Daoy (cell line): ENCODE measurements around the gene SEMA4G. TPM values are rescaled to one million over a fixed set of nuclear protein-coding genes. Genes with fewer than 3 reads are reported as not detected.

Experiments used
- DNase-seq: peaks from one replicate; pipeline ENCODE4 v3.0.0-alpha.2; 2015; ENCODE audit warnings: low read depth
- total RNA-seq: library from RNA; depleted of rRNA; stranded (reverse); fragments of >200 nt; shearing (Covaris generic); gene quantifications from 2 replicates; pipeline ENCODE4 v1.2.3, GENCODE V29; 2014

SEMA4G gene
- total RNA-seq, 1 experiment from 2014 or later, result 0.69 TPM

DNA sequence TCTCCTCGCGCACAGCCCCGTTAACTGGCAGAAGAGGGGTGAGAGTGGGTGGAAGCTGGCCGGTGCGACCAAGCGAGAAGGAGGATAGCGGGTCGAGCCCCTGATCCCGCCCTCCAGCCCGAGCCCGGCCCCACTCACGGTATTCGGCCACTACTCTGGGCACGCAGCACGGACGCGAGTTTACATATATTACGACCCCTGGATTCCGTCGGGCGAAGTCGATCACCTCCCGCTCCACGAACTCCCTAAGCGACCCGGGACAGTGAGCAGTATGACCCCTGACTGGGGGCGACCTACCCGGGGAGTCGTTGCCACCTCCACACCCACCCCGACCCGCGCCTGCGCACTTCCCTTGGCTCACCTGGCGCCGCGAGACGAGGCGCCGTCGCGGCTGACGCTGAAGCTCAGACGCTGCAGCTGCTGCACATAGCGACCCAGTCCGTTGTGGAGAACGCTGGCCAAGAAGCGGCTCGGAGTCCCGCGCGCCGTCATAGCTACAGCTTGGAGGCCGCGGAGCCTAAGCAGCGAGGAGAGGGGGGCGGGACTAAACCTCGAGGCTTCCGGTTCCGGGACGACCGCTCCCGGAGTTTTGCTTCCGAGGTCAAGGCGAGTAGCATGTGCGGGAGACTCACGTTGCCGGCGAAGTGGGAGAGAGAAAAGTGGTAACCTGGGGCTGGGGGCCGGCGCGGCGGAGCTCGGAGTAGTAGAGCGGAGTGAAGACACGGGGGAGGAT lies 17.8 kb downstream of the SEMA4G start, which contains the start of the genes MRPL43 and TWNK:
Gene MRPL43 (minus strand): TSS at position 546 of the 733 bp plus-strand sequence. CDS start 54 bp downstream, at position 492.
Gene TWNK (plus strand): TSS at position 592 of the 733 bp plus-strand sequence. CDS start 668 bp downstream, outside the sequence.
- DNase-seq, result peak; percentile 74

DNA sequence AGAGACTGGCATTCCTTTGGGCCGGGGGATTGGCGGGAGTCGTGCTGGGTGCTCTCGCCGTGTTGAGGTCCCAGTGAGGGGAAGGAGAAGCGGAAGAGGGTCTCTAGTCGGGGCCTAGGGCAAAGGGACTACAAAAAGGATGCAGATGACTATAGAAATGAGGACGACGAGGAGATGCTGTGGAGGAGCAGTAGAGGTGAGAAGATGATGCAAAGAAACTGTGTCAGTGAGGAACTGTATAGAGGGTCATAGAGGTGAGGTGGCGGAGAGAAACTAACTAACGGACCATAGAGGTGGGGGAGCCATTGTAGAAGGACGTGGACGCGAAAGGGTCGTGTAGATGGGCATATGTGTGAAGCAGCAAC lies 18.4 kb downstream of the SEMA4G start:
- no peak for DNase-seq

DNA sequence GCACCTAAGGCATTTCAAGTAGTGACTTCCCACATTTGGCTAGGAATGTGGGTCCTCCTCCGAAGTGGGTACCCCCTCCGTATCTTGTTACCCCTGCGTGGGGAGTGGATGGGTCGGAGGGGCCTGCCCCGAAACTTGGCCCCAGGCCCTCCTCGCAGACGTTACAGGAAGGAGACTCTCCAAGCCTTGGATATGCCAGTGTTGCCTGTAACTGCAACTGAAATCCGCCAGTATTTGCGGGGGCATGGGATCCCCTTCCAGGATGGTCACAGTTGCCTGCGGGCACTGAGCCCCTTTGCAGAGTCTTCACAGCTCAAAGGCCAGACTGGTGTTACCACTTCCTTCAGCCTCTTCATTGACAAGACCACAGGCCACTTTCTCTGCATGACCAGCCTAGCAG lies 18.9 kb downstream of the SEMA4G start:
- DNase-seq, result no peak

DNA sequence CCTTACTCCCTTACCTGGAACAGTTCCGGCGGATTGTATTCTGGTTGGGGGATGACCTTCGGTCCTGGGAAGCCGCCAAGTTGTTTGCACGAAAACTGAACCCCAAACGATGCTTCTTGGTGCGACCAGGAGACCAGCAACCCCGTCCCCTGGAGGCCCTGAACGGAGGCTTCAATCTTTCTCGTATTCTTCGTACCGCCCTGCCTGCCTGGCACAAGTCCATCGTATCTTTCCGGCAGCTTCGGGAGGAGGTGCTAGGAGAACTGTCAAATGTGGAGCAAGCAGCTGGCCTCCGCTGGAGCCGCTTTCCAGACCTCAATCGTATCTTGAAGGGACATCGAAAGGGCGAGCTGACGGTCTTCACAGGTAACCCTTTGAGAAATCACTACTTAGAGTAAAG lies 19.8 kb downstream of the SEMA4G start:
- DNase-seq, result no peak

DNA sequence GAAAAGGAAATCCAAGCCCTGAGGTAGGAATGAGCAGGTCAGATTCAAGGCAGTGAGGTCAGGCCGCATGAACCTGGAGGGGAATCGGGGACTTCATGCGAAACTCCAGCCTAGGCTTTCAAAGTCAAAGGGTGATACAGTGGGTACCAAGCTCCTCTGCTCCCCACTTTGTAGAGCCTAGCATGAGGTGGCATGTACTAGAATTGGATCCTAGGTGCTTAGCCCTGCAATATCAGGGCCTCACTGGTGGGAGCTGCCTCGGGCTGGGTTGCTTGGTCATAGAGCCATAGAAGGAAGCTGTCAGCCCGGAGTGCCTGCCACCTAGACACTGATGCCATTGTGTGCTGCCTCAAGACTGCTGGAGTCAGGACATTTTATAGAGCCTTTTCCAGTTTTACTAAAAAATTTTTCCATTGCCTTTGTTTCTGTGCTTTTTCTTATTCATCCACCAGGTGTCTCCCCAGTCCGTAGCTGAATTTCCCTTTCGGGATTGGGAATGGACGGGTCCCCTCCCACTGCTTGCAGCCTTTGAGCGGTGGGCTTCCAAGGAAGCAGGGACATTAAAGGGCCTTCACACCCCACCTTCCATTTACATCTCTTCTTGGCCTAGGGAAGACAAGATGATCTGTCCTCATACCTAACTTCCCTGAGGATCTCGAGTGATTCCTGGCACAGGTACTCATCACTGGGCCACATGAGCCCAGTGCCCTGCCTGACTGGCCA lies 24.8 kb downstream of the SEMA4G start:
- DNase-seq, result no peak

DNA sequence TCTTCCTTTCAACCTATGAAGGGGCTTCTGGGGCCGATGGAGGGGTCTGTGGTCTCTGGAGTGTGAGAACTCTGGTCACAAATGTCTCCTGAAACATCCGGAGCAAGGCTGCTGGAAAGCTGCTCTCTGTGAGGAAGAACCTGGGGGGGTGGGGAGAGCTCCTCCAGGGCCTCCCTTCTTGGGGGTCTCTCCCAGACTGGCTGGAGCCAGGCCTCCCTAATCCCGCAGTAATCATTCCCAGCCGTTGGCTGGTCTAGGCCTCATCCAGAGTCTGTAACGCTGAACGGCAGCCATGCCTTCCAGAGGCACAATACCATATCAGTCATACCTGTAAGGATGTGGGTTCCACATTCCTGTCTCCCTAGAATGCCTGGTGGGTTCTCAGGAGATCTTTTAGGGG lies 25.9 kb downstream of the SEMA4G start:
- DNase-seq, result no peak

DNA sequence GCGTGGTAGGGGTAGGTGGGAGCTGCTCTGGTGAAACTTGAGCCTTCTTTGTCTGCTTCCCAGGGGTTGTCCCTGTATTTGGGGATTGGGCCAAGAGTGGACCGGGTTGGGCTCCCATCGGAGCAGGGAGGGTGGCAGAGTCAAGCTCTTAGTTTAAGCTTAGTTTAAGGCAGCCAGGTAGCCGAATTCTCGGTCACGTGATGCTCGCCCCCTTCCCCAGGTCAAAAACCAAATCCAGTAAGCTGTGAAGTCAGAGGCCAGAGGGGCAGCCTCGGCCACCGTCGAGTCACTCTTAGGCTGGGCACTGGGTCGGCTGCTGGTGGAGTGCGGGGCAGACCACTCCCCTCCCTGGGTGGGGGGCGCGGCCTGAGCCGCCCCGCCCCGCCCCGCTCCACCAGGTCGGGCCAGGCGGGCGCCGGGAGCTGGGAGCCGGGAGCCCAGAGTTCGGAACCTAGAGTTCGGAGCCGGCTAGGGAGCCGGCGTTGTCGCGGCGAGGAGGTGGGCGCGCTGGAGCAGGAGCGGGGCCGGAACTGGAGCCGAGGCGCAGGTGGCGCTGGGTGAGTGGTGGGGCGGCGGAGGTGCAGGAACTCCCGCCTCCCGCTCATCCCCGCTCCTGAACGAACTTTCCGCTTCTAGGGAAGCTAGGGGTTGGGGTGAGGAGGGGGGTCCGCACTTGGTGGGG lies 27.5 kb downstream of the SEMA4G start:
- DNase-seq, result peak; percentile 45

DNA sequence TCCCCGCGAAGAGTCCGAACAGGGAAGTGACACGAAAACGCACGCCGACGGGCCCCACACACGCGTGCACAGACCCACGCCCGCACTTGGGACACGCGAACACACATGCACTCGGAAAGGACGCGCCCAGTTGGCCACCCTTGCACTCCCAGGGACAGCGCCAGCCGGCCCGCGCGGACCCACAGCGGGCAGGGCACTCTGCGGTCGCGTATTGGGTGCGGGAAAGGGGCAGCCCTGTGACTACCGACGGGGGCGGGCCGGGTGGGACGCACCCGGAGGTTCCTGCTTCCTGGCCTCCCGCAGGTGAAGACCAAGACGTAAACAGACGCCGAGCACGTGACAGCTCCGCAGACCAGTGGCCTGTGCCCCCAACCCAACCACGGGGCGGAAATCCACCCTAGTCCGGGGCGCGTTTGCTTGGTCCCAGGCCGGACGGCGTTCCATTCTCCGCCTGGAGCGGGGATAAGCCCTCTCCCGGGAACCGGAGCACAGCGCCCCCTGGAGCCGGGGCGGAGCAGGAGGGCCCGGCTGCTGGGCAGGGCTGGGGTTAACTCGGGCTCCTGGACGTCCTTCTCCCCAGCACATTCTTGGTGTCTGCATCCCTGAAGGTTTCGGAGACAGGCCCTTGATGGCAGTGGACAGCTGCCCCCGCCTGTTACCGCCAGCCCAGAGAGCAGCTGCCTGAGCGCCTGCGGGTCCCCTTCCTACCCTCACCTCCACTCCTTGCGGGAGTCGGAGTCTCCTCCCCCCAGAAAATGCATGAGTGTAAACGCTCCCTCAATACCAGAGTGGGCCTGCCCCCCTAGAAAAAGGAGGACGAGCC lies 28.3 kb downstream of the SEMA4G start:
- peak; percentile 65 for DNase-seq

DNA sequence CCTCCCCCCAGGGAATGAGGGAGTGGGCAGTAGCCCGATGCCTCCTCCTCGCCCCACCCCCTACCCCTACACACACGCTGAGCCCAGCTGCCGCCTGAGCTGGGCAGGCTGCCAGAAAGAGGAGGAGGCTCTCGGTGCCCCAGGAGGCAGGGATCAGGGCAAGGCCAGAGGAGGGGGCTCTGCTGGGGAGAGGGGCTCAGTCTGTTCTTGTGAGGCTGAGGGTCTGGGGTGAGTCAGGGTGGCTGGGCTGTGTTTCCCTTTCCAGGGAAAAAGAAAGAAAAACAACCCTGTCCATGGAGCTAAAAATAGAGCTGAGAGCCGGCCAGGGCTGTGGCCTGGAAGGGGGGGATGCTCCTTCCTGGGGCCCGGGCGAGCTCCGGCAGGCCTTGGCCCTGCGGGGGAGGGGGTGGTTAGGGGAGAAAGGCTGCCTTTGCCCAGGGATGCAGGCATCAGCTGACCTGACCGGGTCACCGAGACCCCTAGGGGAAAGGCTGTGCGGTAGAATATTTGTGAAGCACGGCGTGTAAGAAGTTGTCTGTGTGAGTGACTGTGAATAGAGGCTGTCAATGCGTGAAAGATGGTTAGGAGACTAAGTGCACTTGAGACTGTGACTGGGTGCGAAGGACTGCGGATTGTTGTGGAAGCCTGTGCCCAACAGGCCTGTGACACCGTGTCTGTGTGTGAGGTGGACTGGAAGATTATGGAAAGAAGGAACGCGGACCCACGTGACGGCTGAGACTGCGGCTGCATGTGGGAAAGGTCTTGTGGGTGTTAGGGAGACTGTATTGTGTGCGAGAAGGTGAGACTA lies 29.1 kb downstream of the SEMA4G start:
- peak; percentile 77 for DNase-seq

DNA sequence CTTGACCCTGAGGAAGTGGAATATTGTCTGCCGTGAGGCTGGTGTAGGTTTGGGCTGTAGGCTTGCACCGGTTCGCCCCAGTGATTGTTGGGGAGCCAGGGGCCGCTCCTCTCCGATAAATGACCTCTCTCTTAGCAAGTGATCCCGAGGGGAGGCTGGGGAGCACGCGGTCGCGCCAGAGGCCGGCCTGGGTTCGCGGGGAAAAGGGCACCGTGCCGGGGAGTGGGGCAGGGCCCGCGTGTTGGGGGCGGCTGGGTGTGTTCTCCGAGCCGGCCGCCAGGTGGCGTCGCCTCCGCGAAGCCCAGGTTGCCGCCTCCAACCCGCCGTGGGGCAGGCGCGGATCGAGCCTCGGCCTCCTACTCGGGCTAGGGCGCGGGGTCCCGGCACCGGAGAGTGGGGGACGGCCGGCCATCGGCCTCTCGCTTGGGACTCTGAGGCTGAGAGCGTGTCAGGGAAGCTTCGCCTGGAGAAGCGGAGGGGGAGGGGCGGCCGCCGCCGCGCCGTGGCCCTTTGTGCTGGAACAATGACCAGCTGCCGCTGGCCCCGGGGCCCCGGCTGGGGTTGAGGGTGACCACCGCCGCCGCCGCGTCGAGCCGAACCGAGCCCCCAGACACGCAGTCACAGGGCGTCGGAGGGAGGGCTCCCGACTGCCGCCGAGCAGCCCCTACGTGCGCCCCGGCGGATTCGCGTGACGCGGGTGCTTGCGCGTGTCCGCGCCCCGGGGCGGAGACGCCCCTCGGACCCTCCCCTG lies 29.9 kb downstream of the SEMA4G start:
- DNase-seq, result peak; percentile 71

DNA sequence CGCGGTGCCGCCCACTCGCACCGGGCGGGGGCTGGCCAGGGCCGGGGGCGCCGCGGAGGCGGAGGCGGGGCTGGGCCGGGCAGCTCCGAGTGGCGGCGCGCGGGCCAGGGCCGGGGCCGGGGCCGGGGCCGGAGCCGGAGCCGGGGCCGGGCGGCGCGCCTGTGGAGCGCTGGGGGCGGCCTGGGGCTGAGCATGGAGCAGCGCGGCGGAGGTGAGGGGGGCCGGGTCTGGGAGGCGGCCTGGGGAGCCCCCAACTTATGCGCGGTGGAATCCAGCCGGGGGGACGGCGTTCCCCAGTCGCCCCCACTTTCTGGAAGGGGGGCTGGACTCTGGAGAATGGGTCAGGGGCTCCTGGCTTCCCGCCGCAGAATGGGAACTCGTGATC lies 30.4 kb downstream of the SEMA4G start, which contains the start of gene LZTS2:
Gene LZTS2 (plus strand): TSS at position 67 of the 385 bp plus-strand sequence. CDS start 2,731 bp downstream, outside the sequence.
- DNase-seq, result no peak

DNA sequence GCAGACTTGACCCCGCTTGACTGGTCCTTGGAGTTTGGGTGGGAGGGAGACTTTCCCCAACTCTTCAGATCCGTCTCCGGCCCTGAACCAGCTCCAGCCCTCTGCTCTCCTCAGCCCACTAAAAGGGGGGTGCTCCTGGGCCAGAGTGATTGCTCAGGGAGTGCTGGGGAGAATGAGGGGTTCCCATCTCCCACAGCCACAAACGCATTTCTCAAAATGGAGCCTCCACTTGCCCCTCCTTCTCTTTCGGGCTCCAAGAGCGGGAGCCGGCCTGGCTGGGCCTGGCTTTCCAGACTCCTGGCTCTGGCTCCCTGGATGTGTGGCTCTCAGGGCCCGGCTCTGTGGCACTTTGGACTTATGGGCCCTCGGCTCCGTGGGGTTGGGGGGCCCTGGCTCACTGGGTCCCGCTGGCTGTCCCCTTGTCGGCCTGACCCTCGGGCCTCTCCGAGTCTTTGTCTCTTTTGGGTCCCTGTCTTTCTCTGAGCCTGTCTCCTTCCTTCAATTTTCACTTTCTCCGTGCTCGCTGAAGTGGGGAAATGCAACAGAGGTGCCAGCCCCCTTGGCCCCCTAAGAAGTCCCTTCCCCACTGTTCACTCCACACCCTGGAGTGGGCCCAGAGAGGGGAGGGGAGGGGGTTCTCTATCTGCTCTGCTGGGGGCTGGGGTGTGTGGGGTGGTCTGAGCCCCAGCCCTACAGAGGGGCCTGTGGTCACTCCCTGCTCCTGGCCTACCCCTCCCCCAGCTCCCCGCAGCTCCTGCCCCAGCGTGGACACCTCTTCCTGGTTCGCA lies 31.0 kb downstream of the SEMA4G start:
- DNase-seq, result peak; percentile 33

DNA sequence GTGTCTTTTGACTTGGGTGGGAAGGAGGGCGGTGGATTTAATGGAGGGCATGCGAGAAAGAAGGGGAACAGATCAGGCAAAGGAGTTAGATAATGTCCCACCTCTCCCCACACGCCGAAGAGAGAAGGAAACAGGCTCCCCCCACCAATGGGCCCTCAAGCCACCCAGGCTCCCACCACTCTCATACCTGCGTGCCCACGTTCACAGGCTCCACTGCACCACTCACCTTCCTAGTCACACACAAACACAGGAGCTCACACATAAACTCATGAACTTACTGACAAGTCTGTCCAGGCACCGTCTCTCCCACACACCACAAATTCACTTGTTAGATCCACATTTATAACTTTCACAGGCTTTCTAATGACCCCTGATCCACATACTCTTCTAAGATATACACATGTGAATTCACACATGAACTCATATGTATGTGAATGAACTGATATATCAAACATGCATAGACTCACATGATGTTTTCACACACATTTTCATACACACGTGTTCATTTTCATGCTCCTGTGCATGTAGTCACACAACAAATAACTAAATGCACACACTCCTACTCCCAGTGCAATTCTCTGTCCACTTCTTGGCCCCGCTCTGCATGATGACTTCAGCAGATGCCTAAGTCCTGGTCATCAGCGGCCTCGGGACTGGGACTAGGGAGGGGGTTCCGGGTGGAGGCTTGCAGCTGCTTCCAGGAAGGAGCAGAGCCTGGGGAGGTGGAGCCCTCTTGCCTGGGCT lies 31.8 kb downstream of the SEMA4G start:
- DNase-seq, result peak; percentile 61

DNA sequence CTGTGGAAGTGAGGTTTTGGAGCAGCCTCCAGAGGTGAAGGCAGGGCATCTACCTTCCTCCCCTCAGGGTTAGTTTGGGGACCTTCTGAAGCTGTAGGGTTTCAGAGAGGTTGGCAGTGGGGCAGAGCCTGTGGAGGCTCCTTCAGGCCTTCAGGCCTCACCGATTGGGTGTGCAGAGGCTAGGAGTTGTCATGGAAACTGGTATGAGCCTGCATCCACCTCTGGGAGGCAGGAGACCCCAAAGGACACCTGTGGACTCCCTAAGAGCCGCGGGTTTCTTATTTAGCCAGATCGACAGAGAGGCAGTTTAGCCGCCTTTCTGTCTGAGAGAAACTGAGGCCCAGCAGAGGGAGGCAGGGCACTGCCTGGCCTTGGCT lies 32.3 kb downstream of the SEMA4G start:
- DNase-seq, result no peak

DNA sequence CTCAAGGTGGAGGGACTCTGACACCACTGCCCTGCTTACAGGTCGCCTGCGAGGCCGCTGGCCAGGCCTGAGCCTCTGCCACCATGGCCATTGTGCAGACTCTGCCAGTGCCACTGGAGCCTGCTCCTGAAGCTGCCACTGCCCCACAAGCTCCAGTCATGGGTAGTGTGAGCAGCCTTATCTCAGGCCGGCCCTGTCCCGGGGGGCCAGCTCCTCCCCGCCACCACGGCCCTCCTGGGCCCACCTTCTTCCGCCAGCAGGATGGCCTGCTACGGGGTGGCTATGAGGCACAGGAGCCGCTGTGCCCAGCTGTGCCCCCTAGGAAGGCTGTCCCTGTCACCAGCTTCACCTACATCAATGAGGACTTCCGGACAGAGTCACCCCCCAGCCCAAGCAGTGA lies 33.2 kb downstream of the SEMA4G start:
- no peak for DNase-seq

DNA sequence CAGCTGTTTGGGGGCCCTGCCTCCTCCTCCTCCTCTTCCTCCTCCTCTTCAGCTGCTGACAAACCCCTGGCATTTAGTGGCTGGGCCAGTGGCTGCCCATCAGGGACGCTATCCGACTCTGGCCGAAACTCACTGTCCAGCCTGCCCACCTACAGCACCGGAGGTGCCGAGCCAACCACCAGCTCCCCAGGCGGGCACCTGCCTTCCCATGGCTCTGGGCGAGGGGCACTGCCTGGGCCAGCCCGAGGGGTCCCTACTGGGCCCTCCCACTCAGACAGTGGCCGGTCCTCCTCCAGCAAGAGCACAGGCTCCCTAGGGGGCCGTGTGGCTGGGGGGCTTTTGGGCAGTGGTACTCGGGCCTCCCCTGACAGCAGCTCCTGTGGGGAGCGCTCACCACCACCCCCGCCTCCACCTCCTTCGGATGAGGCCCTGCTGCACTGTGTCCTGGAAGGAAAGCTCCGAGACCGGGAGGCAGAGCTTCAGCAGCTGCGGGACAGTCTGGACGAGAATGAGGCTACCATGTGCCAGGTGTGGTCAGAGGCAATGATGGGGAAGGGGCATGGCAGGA lies 34.4 kb downstream of the SEMA4G start:
- no peak for DNase-seq

DNA sequence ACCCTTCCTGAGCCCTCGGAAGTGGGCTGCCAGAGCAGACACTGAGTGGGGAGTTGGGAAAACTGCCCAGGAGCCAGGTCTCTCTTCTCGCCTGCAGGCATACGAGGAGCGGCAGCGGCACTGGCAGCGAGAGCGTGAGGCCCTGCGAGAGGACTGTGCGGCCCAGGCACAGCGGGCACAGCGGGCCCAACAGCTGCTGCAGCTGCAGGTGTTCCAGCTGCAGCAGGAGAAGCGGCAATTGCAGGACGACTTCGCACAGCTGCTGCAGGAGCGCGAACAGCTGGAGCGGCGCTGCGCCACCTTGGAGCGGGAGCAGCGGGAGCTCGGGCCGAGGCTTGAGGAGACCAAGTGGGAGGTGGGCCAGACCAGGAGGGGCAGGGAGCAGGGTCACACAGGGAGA lies 36.1 kb downstream of the SEMA4G start:
- no peak for DNase-seq
